SK-N-SH treated with all-trans-retinoic acid at 6 μM for 48 hours (cell line): ENCODE measurements around the gene KCNMB2.

Experiments used
- BACH2 ChIP-seq: fragments of 250-450 bp; sonication (Bioruptor Pico); IDR thresholded peaks from 2 replicates; pipeline ENCODE4 v1.9.0; 2021; ENCODE audit warnings: mild to moderate bottlenecking, borderline replicate concordance
- ESRRG ChIP-seq: fragments of 250-450 bp; sonication (Bioruptor Pico); IDR thresholded peaks from 2 replicates; pipeline ENCODE4 v1.6.1; 2021; ENCODE audit warnings: mild to moderate bottlenecking
- PPARA ChIP-seq: fragments of 250-450 bp; sonication (Bioruptor Pico); IDR thresholded peaks from 2 replicates; pipeline ENCODE4 v1.5.0; 2020; ENCODE audit warnings: mild to moderate bottlenecking, borderline replicate concordance
- TCF4 ChIP-seq: fragments of 250-450 bp; sonication (Bioruptor Pico); IDR thresholded peaks from 2 replicates; pipeline ENCODE4 v1.8.0; 2021; ENCODE audit warnings: mild to moderate bottlenecking, moderate library complexity, borderline replicate concordance
- ZNF8 ChIP-seq: fragments of 450-650 bp; formaldehyde crosslinking; IDR thresholded peaks from 2 replicates; pipeline ENCODE4 v1.5.0; 2020; ENCODE audit warnings: mild to moderate bottlenecking, moderate library complexity
- TF ChIP-seq, protein P1 (sequence below): fragments of 250-450 bp; sonication (Bioruptor Pico); IDR thresholded peaks from 2 replicates; pipeline ENCODE4 v1.5.1; 2021; ENCODE audit warnings: mild to moderate bottlenecking, moderate library complexity
- TF ChIP-seq, protein P2 (sequence below): fragments of 250-450 bp; sonication (Bioruptor Pico); IDR thresholded peaks from 2 replicates; pipeline ENCODE4 v1.5.1; 2020; ENCODE audit warnings: low read depth, mild to moderate bottlenecking, moderate library complexity

DNA sequence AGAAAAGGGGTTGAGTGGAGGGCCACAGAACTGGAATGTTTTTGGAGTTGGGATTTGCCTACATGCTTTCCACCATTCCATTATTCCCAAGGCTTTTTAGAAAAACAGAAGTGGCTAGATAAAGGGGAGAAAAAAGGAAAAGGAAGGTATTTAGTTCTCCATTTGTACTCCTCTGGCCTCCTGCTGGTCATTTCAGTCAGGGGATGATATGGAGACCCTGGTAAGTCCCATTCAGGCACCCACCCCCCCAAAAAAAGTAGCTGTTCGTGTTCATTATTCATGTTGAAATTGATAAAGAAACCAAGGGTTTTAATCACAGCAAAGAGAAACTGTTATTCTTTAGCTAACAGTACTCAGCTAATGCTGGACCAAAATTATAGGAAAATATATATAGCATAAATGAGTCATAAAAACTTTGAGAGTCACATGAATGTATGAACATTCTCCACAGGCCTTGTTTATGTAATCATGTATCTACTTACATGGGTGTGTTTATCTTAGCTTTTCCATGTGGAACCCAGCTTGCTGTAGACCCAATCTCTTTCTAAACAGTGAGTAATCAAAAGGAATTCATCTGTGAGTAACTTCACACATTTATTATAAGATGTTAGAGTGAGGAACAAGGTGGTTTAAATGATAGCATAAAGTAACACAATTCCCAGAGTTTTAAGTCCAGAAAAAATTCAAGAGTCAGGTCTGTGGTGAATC, 167.2 kb downstream of the KCNMB2 start:
- TF ChIP-seq, protein P1, sequence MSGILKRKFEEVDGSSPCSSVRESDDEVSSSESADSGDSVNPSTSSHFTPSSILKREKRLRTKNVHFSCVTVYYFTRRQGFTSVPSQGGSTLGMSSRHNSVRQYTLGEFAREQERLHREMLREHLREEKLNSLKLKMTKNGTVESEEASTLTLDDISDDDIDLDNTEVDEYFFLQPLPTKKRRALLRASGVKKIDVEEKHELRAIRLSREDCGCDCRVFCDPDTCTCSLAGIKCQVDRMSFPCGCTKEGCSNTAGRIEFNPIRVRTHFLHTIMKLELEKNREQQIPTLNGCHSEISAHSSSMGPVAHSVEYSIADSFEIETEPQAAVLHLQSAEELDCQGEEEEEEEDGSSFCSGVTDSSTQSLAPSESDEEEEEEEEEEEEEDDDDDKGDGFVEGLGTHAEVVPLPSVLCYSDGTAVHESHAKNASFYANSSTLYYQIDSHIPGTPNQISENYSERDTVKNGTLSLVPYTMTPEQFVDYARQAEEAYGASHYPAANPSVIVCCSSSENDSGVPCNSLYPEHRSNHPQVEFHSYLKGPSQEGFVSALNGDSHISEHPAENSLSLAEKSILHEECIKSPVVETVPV (CRISPR knock-in tag) = no peak
- TF ChIP-seq TCF4 (no peak), BACH2 (CRISPR knock-in tag) (no peak), PPARA (CRISPR knock-in tag) (no peak), ZNF8 (CRISPR knock-in tag) (no peak), ESRRG (CRISPR knock-in tag) (no peak)
- TF ChIP-seq, protein P2, sequence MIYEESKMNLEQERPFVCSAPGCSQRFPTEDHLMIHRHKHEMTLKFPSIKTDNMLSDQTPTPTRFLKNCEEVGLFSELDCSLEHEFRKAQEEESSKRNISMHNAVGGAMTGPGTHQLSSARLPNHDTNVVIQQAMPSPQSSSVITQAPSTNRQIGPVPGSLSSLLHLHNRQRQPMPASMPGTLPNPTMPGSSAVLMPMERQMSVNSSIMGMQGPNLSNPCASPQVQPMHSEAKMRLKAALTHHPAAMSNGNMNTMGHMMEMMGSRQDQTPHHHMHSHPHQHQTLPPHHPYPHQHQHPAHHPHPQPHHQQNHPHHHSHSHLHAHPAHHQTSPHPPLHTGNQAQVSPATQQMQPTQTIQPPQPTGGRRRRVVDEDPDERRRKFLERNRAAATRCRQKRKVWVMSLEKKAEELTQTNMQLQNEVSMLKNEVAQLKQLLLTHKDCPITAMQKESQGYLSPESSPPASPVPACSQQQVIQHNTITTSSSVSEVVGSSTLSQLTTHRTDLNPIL = no peak
